Psoas muscle (tissue), 8 donors: ENCODE data around the gene OR12D1. TPM values are rescaled to one million over a fixed set of nuclear protein-coding genes. Genes with fewer than 3 reads are reported as not detected.
"Not testable (repeated sequence)": the region's sequence is repeated elsewhere in the genome, so short reads cannot be mapped to it uniquely, and the experiment has no call there.

Experiments
- ATAC-seq, 4 donors: fragments of 200-7000 bp; cut with Tn5 transposase; one replicate each; pipeline ENCODE4 v1.9.1; 2020; ENCODE audit warnings: moderate library complexity in 3 of 4, mild to moderate bottlenecking in 2 of 4
- DNase-seq, 2 donors: peaks; one replicate each; pipeline ENCODE4 v3.0.0-alpha.2; 2020
- H3K27ac ChIP-seq: fragments of 200-600 bp; one replicate; pipeline ENCODE4 v1.8.0; 2022
- H3K27me3 ChIP-seq, 3 donors: fragments of 200-600 bp in 1 of 3; one replicate each; pipeline versions ENCODE4 v1.6.1 to v1.8.0; 2013 to 2022; ENCODE audit warnings: low read length in 2 of 3, mild to moderate bottlenecking in 2 of 3, moderate library complexity in 1 of 3; ENCODE audit not compliant: insufficient read depth in 3 of 3
- H3K36me3 ChIP-seq, 2 donors: fragments of 200-600 bp in 1 of 2; one replicate each; pipeline versions ENCODE4 v1.6.1 to v1.8.0; 2013 to 2022; ENCODE audit warnings: low read depth in 1 of 2, mild to moderate bottlenecking in 1 of 2, moderate library complexity in 1 of 2; ENCODE audit not compliant: insufficient read depth in 1 of 2
- H3K4me1 ChIP-seq: fragments of 200-600 bp; one replicate; pipeline ENCODE4 v1.8.0; 2022
- H3K4me3 ChIP-seq: fragments of 200-600 bp; one replicate; pipeline ENCODE4 v1.8.0; 2022; ENCODE audit warnings: mild to moderate bottlenecking
- H3K9me3 ChIP-seq: fragments of 200-600 bp; one replicate; pipeline ENCODE4 v1.8.0; 2022
- WGBS, 3 donors: extraction: QIAGEN DNeasy Blood & Tissue Kit; methylation state at CpG; one replicate each; pipeline versions ENCODE4 v1.1.6 to v1.1.7; 2013; 5-methylcytosine and 5-hydroxymethylcytosine counted together
- intact Hi-C, 2 donors: fragments of 100-400 bp; cut with DNase I; formaldehyde crosslinking; loops; one replicate each; pipeline versions ENCODE4 v1.11.0 to v1.14.2; 2022
- polyA plus RNA-seq, 3 donors: library from polyadenylated mRNA; stranded (reverse); fragments of 200-250 nt; gene quantifications; one replicate each; pipeline ENCODE4 v1.2.3, GENCODE V29; 2013
- total RNA-seq, 4 donors: library from RNA; stranded (reverse); fragmentation: NEBNext Ultra II Directional in 2 of 4; extraction: Animal tissue kit (Norgen Biotek cat#: 25700) in 2 of 4; gene quantifications; one replicate each; pipeline versions ENCODE4 v1.2.1 to v1.2.4, GENCODE V29; 2021 to 2023
- TF ChIP-seq, protein P1 (sequence below): fragments of 200-600 bp; IDR thresholded peaks from one replicate; pipeline ENCODE4 v1.8.0; 2022; ENCODE audit warnings: antibody characterized with exemption
- donor health status: healthy with polysubstance abuse.
- donor health status: DM: no; HTN: no; CAD: no; lungs with moderate emphysema.
- donor health status: Bipolar disorder and iron deficiency.
- donor health status: healthy.
- donor health status: DM: yes; HTN: yes; CAD: no.
- donor health status: DM: no; HTN: no; CAD: no.
- donor health status: DM: no; HTN: no; CAD: no.
- donor health status: DM: yes; HTN: yes; CAD: no.

The OR12D1 gene
- total and polyA plus RNA-seq, 7 donors = not detected

DNA sequence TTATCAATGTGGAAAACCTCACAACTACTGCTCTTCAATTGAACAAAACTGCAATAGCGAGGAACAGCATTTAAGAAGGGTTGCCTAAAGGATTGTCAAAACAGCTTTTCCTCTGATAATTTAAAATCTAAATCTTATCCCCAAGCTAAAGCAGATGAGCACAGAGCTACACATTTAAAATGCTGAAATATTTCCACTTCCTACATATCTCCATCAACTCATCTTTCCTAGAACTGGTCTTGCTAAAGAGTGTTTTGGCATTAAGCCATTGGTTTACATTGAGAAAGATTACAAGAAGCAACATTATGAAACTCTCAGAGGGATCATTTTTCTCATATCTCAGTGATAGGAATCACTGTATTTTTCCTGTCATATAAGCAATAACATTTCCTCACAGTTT is 28.0 kb downstream of the OR12D1 start:
- H3K9me3 ChIP-seq = no peaks in the 10 kb centered on the region

DNA sequence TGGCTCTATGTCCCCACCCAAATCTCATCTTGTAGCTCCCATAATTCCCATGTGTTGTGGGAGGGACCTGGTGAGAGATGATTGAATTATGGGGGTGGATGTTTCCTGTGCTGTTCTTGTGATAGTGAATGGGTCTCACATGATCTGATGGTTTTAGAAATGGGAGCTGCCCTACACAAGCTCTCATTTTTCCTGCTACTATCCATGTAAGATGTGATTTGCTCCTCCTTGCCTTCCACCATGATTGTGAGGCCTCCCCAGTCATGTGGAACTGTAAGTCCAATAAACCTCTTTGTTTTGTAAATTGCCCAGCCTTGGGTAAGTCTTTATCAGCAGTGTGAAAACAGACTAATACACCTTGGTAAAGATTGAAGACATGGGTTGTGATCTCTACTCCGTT is 29.3 kb downstream of the OR12D1 start:
- WGBS, 3 donors = 69 to 76% (median 76%) methylated on average over 1 of the region's 1 CpG
- intact Hi-C loops = not testable (repeated sequence)

More for the DNA sequence above, 28.0 kb downstream of the OR12D1 start:
- Histone ChIP-seq H3K27me3 (peaks cover 0 to 5% (median 0%) of the 10 kb centered on the region in 3 donors), H3K4me1 (no peaks in the 10 kb centered on the region), H3K36me3 (no peaks in the 10 kb centered on the region), H3K27ac (no peak overlapping the region), H3K4me3 (no peak overlapping the region)
- no peak for DNase-seq
- ATAC-seq = no peak
- TF ChIP-seq, protein P1, sequence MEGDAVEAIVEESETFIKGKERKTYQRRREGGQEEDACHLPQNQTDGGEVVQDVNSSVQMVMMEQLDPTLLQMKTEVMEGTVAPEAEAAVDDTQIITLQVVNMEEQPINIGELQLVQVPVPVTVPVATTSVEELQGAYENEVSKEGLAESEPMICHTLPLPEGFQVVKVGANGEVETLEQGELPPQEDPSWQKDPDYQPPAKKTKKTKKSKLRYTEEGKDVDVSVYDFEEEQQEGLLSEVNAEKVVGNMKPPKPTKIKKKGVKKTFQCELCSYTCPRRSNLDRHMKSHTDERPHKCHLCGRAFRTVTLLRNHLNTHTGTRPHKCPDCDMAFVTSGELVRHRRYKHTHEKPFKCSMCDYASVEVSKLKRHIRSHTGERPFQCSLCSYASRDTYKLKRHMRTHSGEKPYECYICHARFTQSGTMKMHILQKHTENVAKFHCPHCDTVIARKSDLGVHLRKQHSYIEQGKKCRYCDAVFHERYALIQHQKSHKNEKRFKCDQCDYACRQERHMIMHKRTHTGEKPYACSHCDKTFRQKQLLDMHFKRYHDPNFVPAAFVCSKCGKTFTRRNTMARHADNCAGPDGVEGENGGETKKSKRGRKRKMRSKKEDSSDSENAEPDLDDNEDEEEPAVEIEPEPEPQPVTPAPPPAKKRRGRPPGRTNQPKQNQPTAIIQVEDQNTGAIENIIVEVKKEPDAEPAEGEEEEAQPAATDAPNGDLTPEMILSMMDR = no peak
- intact Hi-C loops = no loop called here
- WGBS, 3 donors = 86 to 92% (median 87%) methylated on average over 1 of the region's 1 CpG

DNA sequence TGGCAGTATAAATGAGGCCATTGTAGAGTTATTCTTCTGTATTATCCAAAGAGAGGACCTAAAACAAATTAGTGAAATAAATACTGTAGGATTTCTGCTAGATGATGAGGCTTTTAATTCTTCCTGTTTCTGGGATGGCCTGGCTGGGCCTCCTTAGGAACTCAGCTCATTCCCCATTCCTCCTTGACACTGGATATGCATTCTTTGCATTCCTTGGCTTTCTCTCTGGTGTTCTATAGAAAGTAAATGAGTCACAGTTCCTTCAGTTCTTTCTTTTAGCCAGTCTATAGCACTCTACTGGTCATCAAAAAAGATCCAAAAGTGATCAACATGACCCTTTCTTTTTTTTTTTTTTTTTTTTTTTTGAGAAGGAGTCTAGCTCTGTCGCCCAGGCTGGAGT is 32.9 kb downstream of the OR12D1 start:
- ATAC-seq (no peak), DNase-seq (no peak)
- intact Hi-C loops = no loop called here
- TF ChIP-seq, protein P1 = no peak
- H3K4me3 ChIP-seq = no peak overlapping the region
- no peaks in the 10 kb centered on the region for H3K27me3 ChIP-seq
- H3K4me1 ChIP-seq = no peaks in the 10 kb centered on the region
- no peak overlapping the region for H3K27ac ChIP-seq
- no peaks in the 10 kb centered on the region for H3K9me3 ChIP-seq
- 56 to 92% (median 89%) methylated on average over 1 of the region's 1 CpG for WGBS, 3 donors
- H3K36me3 ChIP-seq = no peaks in the 10 kb centered on the region

More for the DNA sequence above, 29.3 kb downstream of the OR12D1 start:
- H3K27ac ChIP-seq, H3K4me1 ChIP-seq, H3K9me3 ChIP-seq, DNase-seq, H3K36me3 ChIP-seq, H3K4me3 ChIP-seq, H3K27me3 ChIP-seq, ATAC-seq: not testable (repeated sequence)

DNA sequence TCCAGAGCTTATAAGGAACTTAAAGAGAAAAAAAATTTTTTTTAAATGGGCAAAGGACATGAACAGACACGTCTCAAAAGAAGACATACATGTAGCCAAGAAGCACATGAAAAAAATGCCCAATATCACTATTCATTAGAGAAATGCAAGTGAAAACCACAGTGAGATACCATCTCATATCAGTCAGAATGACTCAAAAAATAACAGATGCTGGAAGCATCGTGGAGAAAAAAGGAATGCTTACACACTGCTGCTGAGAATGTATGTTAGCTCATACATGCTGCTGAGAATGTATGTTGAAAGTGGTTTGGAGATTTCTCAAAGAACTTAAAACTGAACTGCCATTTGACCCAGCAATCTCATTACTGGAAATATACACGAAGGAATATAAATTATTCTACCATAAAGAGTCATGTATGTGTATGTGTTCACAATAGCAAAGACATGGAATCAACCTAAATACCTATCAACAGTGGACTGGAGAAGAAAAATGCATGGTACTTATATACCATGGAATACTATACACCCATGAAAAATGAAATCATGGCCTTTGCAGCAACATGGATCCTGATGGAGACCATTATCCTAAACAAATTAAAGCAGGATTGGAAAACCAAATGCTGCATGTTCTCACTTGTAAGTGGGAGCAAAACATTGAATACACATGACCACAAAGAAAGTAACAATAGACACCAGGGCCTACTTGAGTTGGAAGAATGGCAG is 36.9 kb downstream of the OR12D1 start:
- DNase-seq (no peak), ATAC-seq (no peak)
- Histone ChIP-seq H3K4me3 (no peak overlapping the region), H3K36me3 (no peaks in the 10 kb centered on the region), H3K27ac (no peak overlapping the region), H3K9me3 (no peaks in the 10 kb centered on the region), H3K27me3 (no peaks in the 10 kb centered on the region), H3K4me1 (no peaks in the 10 kb centered on the region)
- WGBS, 3 donors = 75 to 84% (median 84%) methylated on average over 3 of the region's 3 CpGs
- TF ChIP-seq, protein P1 = no peak
- intact Hi-C loops = no loop called here

DNA sequence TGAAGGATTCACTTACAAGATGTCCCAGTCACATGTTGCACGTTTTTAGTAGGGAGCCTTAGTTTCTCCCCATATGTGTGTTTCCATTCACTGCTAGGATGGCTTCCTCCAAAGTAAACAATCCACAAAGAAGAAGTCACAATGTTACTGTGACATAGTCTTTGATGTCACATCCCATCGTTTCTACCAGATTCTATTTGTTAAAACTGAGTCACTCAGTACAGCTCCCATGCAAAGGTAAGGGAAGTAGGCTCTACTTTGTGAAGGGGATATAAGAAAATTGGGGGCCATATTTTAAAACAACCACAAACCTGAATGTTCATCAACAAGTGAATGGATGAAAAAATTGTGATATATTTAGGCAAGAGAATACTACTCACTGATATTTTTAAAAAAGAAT is 42.2 kb downstream of the OR12D1 start, which contains the start of the genes OR11A1 and OR2H1:
Gene OR11A1, minus strand, starts transcription at position 101 of the 400 bp plus-strand sequence. CDS start 29,430 bp downstream, outside the sequence.
Gene OR2H1, plus strand, starts transcription at position 185 of the 400 bp plus-strand sequence. CDS start 4,615 bp downstream, outside the sequence.
- Histone ChIP-seq H3K4me3 (no peak within 1 kb of the TSS), H3K27ac (no peak within 1 kb of the TSS), H3K4me1 (no peaks in the 10 kb centered on the region), H3K27me3 (no peaks in the 10 kb centered on the region), H3K9me3 (no peaks in the 10 kb centered on the region), H3K36me3 (no peaks in the 10 kb centered on the region)
- 50 to 62% (median 55%) methylated on average over 2 of the region's 2 CpGs for WGBS, 3 donors
- DNase-seq = no peak
- TF ChIP-seq, protein P1 = no peak
- intact Hi-C loops = no loop called here
- ATAC-seq = no peak
